CD4-positive, alpha-beta T cell treated with Interleukin-4 for 4 hours (primary cell): ENCODE data around the gene FSD1L.
"Not testable (repeated sequence)": the region's sequence is repeated elsewhere in the genome, so short reads cannot be mapped to it uniquely, and the experiment has no call there.

Experiments used
- DNase-seq: peaks from one replicate; pipeline ENCODE4 v3.0.0-alpha.2; 2020

The FSD1L gene

GRCh38 chr9:105496826-105497225, 49.0 kb downstream of the FSD1L start:
- DNase-seq, result no peak

GRCh38 chr9:105497704-105498103, 49.9 kb downstream of the FSD1L start:
- no peak for DNase-seq

- no peak for DNase-seq
Observed at GRCh38 chr9:105500108-105500766, 52.4 kb downstream of the FSD1L start.

GRCh38 chr9:105501414-105501813, 53.6 kb downstream of the FSD1L start:
- no peak for DNase-seq

GRCh38 chr9:105502276-105502675, 54.4 kb downstream of the FSD1L start:
- no peak for DNase-seq

- DNase-seq, result no peak
Observed at GRCh38 chr9:105503881-105504280, 56.0 kb downstream of the FSD1L start.

GRCh38 chr9:105507096-105507790, 59.4 kb downstream of the FSD1L start:
- DNase-seq, result no peak

GRCh38 chr9:105508530-105508929, 60.7 kb downstream of the FSD1L start:
- DNase-seq, result no peak

- DNase-seq, result no peak
Observed at GRCh38 chr9:105510024-105510423, 62.2 kb downstream of the FSD1L start.

- DNase-seq, result no peak
Observed at GRCh38 chr9:105511446-105511845, 63.6 kb downstream of the FSD1L start.

GRCh38 chr9:105515811-105516413, 68.1 kb downstream of the FSD1L start:
- DNase-seq, result no peak

GRCh38 chr9:105519710-105520369, 72.0 kb downstream of the FSD1L start:
- not testable (repeated sequence) for DNase-seq

GRCh38 chr9:105520992-105521391, 73.2 kb downstream of the FSD1L start:
- DNase-seq, result not testable (repeated sequence)

GRCh38 chr9:105522618-105523385, 75.0 kb downstream of the FSD1L start:
- DNase-seq, result not testable (repeated sequence)

GRCh38 chr9:105531530-105531929, 83.7 kb downstream of the FSD1L start:
- no peak for DNase-seq

GRCh38 chr9:105535920-105536668, 88.3 kb downstream of the FSD1L start:
- no peak for DNase-seq

GRCh38 chr9:105539452-105539851, 91.6 kb downstream of the FSD1L start:
- no peak for DNase-seq

GRCh38 chr9:105541838-105542237, 94.0 kb downstream of the FSD1L start:
- no peak for DNase-seq

GRCh38 chr9:105554042-105554441, 106.2 kb downstream of the FSD1L start:
- no peak for DNase-seq

GRCh38 chr9:105557804-105558610, 110.2 kb downstream of the FSD1L start, which contains the start of gene FKTN:
Gene FKTN (plus strand): TSS chr9:105558131. CDS start chr9:105575033, 16,902 bp downstream.
- DNase-seq, result peak; percentile 84

- no peak for DNase-seq
Observed at GRCh38 chr9:105572455-105572854, 124.6 kb downstream of the FSD1L start.
